Measurements from ENCODE around the gene IMPDH1.

The IMPDH1 gene

DNA sequence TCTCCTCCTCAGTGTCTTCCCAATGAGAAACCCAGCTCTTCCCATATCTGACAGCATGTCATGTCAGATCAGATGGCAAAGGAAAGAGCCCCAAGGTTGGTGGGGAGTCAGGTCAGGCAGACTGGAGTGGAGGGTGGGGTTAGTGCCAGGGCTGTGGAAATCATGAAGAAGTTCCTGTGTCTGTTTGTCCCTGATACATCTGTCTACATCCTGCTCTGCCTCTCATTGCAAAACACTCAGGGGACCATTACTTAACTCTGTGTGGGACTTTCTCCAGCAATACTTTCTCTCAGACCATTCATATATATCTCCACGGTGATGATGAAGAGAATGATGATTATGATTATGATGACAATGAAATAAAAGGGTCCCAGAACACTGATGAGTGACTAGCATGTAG is 51.5 kb downstream of the IMPDH1 start:
- DNase-seq: no peak

DNA sequence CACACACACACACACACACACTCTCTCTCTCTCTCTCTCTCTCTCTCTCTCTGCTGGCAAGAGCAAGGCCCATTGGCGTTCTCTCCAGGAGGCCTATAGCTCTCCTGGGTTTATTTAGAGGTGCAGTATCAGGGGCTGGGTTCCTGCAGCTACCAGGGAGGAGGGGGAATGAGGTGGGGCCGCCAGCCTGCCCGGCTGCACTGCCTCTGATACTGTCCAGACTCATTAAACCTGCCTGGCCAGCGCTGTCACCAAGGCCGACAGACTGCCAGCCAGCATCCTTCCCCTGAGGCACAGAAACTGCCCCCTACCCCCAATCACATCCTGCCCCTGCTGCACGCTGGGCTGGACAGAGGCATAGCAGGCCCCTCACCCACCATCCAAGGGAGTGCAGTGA is 52.6 kb downstream of the IMPDH1 start:
- DNase-seq: no peak

DNA sequence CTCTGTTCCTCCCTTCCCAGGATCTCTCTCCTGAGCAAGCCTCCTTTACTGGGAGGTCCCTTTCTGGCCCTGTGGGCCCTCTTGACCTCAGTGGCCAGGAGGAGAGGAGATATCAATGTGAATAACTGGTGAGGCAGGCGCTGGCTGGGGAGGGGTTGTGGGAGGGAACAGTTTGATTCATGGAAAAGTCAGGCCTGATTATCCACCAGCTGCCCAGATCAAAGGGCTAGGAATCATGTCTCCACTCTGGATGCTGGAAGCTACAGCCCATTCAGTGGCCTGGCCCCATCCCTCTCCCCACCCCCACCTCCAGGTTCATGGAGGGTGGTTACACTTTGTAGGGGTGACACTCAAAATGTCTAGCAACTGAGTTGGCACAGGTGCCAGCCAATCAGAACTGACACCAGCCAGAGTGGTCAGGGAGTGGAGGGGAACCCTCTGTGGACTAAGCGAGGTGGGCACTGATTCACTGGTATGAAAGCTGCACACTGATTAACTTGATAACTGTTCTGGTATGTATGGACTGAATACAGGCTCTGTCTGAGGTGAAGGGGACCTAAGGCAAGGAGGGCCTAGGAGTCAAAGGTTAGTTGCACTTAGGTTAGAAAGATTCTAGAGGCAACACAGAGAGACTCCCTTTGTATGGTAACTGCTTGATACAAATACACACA is 53.1 kb downstream of the IMPDH1 start:
- DNase-seq: no peak

DNA sequence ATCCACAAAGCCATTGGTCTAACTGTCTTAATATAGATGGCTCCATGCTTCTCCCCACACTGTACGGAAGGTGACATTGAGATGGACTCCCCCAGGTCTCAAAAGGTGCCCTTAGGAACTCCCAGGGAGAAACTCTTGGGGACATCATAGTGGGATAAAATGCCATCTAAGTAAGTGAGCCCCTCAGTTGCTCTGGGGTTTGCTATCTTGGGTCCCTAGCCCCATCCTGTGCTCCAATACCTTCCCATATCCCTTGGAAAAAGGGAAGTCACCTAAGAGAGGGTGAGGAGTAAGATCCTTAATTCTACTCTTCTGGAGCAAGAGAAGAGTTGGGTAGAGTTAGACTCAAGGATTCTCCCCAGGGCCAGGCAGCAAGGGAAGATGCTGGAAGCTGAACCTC is 56.2 kb downstream of the IMPDH1 start:
- no peak for DNase-seq

DNA sequence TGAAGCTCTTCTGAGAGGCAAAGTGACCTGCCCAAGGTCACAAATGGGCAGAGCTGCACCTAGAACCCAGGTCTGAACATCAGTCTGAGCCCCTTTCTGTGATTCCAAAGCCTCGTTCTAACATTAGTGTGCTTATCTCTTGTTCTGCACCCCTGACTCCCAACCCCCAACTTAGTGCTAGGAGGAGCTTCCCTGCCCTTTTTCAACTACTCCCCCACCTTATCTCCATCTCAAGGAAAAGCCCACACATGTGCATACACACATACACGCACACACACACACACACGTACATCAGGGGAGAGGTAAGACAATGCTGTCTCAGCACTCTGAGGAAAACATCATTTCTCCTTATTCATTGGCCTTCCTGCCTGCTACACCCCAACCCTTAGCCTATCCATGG is 56.6 kb downstream of the IMPDH1 start:
- DNase-seq: no peak

DNA sequence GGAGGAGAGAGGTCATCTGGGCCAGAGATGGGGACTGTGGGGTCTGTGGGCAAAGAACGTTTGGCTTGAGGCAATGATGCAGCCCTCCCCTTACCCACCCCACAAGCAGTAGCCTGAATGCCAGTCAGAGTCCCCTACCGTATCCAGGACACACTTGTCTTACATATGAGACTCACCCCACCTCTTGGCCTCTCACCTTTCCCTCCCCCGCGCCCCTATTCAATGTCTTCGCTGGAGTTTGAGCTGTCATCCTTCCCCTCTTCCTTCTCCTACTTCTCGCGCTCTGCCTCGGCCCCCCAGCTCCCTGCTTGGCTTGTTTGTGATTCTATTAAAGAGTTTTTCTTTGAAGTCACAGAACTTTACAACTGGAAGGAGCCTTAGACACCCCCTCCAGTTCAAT is 57.1 kb downstream of the IMPDH1 start:
- no peak for DNase-seq

DNA sequence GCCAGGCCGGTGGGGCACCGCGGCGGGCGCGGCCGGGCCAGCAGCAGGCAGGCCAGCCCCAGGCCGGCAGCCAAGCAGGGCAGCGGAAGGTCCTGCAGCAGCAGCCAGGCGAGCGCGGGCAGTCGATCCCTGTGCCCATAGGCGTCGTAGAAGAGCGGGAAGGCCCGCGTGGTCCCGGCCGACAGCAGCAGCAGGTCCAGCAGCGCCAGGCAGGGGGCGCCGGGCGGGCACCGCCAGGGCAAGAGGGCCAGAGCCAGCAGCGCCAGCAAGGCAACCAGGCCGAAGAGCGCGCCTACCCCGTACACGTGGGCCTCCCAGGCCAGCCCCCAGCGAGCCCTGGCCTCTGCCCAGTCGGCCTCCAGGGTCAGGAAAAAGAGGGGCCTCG is 57.6 kb downstream of the IMPDH1 start:
- DNase-seq: peak; percentile 31

DNA sequence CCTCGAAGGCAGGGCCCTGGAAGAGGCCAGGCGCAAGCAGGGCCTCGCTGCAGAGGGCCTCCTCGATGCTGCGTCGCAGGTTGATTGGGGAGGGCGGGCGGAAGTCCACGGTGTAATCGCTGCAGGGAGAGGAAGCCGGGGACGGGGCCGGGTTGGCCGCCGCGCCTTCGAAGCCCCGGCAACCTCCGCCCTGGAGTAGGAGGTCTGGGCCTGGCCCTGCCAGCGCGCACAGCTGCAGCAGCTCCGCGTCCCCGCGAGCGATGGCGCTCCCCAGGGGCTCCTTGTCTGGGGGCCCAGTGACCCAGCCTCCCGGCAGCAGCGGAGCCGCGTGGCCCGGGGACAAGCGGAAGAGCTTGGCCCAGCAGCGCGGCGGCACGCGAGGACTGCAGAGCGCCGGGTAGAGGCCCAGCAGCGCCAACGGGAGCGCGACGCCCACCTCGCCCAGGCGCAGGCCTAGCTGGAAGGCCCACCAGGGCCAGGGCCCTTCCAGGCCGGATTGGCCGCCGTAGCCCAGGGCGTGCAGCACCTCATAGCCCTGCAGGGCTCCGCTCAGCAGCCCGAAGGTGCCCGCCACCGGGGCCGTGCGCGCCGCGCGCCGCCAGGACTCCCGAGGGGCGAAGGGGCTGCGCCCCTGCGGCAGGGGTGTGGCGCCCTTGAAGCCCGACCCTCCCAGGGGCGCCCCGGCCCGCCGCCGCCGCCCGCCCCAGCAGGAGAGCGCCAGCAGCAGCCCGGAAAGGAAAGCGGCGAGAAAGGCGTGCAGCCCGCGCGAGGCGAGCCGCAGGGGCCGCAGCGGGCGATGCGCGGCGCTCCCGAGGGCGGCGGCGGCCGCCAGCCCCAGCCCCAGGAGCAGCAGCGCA is 58.3 kb downstream of the IMPDH1 start:
- no peak for DNase-seq

DNA sequence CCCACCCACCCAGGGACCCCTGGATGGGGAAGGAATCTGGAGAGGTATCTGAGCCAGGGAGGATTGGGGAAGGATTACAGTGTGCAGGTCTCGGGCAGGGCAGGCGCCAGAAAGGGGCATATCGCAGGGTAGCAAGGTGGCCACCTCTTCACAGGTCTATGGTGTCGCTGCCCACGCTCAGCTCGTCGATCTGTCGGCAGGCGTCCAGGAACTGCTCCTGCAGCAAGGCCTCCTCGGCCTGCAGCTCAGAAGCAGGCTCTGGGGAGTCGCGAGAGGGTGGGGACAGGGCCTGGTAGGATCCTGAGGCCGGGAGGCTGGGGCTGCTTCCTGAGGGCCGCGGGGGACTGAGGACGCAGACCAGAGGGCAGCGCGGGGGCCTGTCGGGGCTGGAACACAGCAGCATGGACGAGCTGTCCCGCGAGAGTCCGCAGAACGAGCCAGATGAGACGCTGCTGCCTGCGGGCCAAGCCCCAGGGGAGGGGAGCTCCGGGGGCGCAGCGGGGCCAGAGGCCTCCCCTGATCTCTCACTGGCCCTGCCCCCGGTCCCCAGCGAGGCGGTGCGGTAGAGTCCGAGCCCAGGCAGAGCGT is 59.0 kb downstream of the IMPDH1 start:
- DNase-seq: no peak

DNA sequence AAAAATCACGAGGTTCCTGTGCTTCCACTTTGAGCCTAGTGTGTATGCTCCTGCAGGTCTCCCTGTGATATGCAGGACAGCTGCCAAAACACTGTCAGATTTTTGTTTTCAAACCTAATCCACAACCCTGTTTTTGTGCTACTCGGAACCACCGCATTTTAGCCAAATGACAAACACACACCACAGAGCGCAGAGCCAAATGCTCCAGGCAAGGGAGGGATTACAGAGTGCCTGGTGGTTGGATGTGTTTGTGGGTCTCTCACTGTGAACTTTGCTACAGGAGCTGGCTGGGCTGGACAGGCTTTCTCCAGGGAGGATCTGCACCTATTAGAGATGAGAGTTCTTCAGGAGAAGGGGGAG is 60.3 kb downstream of the IMPDH1 start:
- DNase-seq: no peak

DNA sequence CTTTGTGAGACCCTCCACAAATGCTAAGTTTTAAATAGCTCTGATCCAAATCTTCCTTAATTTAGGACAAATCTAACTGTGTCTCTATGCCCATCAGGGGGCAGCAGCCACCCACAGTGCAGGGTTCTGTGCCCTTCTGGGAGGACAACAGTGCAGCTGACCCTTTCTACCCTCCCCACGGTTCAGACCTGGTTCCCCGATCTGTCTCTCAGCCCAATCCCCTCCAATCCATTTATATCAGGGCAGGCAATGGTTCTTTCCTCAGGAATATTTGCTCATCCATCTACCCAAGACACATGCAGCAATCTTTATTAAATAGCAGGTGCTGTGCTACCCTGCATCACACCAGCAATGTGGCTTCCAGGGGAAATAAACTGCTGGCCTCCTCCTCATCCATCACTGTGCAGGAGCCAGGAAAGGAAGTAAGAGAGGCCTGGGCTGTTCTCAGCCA is 62.1 kb downstream of the IMPDH1 start:
- DNase-seq: no peak

DNA sequence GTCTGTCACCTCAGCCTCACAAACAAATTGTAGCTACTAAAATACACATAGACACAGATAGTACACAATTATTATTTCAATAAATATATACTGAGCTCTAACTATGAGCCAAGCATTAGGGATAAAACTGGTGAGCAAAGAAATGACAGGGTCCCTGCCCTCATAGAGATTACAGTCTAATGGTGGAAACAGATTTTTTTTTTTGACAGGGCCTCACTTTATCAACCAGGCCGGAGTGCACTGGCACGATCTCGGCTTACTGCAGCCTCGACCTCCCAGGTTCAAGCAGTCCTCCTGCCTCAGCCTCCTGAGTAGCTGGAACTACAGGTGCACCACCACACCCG is 65.4 kb downstream of the IMPDH1 start:
- no peak for DNase-seq

DNA sequence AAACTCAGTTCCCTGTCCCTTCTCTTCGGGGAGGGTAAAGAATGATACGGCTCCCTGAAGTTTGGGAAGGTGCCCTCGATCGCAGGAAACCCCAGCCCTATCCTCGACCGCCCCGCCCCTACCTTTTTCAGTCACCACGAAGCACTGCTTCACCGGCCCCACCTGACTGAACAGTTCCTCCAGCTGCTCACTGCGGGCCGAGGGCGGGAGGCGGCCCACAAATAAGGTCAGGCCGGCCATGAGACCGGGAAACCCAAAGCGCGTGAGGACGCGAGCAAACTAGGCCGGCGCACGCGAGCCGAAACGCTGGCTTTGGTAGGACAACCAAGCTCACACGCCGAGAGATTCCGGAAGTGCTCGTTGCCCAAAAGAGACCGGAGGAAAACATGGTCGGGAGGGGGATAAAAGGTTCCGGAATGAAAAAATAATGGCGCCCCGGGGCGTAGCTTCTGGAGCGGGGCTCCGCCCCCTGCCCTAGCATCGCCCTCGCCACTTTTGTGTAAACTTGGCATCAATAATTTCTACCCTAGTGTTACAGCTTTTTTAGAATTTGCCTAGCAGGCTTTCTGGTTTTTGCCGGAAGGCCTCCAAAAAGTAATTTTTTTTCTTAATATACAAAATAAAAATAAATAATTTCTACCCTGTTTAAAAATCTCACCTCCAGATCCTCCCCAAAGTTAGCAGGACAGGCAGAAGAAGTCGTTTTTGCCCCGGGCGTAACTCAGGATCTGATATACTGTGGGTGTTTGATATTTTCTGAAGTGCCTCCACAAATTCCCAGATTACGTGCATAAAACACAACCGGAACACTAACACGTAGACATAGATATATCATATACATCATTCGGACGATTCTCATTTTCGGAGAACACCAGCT is 66.0 kb downstream of the IMPDH1 start, which contains the start of gene RBM28:
TSS of gene RBM28 (minus strand) at position 355 of the 877 bp plus-strand sequence. CDS start at position 240, 115 bp downstream.
- DNase-seq: peak; percentile 74

All from NCI-H510A (cell line).